GM21360 (cell line): ENCODE results near the gene RCAN2.
A peak's percentile ranks its signal among the peaks of the same experiment; 100 is the strongest.

Source experiments
- ATAC-seq: cut with Tn5 transposase; IDR thresholded peaks from one replicate; pipeline ENCODE4 v1.9.1; 2021; ENCODE audit warnings: mild to moderate bottlenecking, moderate library complexity; ENCODE audit not compliant: unreplicated experiment

The RCAN2 gene

DNA sequence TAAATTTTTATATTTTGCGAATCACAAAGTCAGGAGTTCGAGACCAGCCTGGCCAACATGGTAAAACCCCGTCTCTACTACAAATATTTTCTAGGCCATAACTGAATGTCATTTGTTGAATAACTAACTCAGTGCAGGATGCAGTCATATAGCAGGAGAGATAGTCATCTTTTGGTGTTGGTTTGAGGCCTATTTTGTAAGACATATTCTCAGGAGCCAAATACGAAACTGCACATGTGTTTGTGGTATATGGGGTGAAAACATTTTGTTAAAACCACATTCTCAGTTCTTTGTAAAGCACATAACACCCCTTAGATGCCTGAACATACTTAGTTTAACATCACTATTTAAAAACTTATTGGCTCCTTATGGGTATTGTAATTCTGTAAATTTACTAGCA lies 315.8 kb downstream of the RCAN2 start:
- peak; percentile 67 for ATAC-seq

- no peak for ATAC-seq
Measured at GRCh38 chr6:46174904-46175303, 316.3 kb downstream of the RCAN2 start.

GRCh38 chr6:46172176-46172575 lies 319.1 kb downstream of the RCAN2 start:
- ATAC-seq = no peak
